Stimulated activated CD4-positive, alpha-beta T cell treated with anti-CD3 and anti-CD28 coated beads, TNF-alpha, amount 100 ng/mL, for 1 hour (primary cell): ENCODE measurements around the gene ZBTB20.

Experiments
- DNase-seq, 3 donors: peaks; one replicate each; pipeline ENCODE4 v3.0.0-alpha.2; 2020; ENCODE audit warnings: low read depth in 3 of 3, low spot score in 1 of 3

Gene ZBTB20

GRCh38 chr3:114642951-114643741 is 503.9 kb downstream of the ZBTB20 start:
- no peak for DNase-seq

GRCh38 chr3:114640126-114640525 is 507.0 kb downstream of the ZBTB20 start:
- DNase-seq, result no peak

GRCh38 chr3:114639171-114639570 is 507.9 kb downstream of the ZBTB20 start:
- no peak for DNase-seq

GRCh38 chr3:114635878-114636277 is 511.2 kb downstream of the ZBTB20 start:
- no peak for DNase-seq

- DNase-seq, result no peak
Measured at GRCh38 chr3:114634635-114635034, 512.5 kb downstream of the ZBTB20 start.

- DNase-seq, result no peak
Measured at GRCh38 chr3:114632757-114633424, 514.2 kb downstream of the ZBTB20 start.

GRCh38 chr3:114627770-114628169 is 519.3 kb downstream of the ZBTB20 start:
- DNase-seq, result no peak

- DNase-seq, result no peak
Measured at GRCh38 chr3:114626751-114627150, 520.3 kb downstream of the ZBTB20 start.

GRCh38 chr3:114624571-114625181 is 522.4 kb downstream of the ZBTB20 start:
- DNase-seq, result no peak

GRCh38 chr3:114624047-114624445 is 523.0 kb downstream of the ZBTB20 start:
- no peak for DNase-seq

- DNase-seq, result no peak
Measured at GRCh38 chr3:114623420-114624046, 523.6 kb downstream of the ZBTB20 start.

GRCh38 chr3:114622001-114622400 is 525.1 kb downstream of the ZBTB20 start:
- DNase-seq, result no peak

- no peak for DNase-seq
Measured at GRCh38 chr3:114619771-114620170, 527.3 kb downstream of the ZBTB20 start.

GRCh38 chr3:114615523-114616085 is 531.5 kb downstream of the ZBTB20 start:
- DNase-seq, result no peak

- no peak for DNase-seq
Measured at GRCh38 chr3:114609973-114610630, 537.0 kb downstream of the ZBTB20 start.

- DNase-seq, result no peak
Measured at GRCh38 chr3:114608293-114608692, 538.8 kb downstream of the ZBTB20 start.

GRCh38 chr3:114606336-114606735 is 540.8 kb downstream of the ZBTB20 start:
- DNase-seq, result no peak

GRCh38 chr3:114600571-114600970 is 546.5 kb downstream of the ZBTB20 start:
- no peak for DNase-seq

- no peak for DNase-seq
Measured at GRCh38 chr3:114597871-114598270, 549.2 kb downstream of the ZBTB20 start.

GRCh38 chr3:114597012-114597411 is 550.1 kb downstream of the ZBTB20 start:
- no peak for DNase-seq

GRCh38 chr3:114596147-114596546 is 550.9 kb downstream of the ZBTB20 start:
- no peak for DNase-seq
